ENCODE results near the gene ING1.
"Not testable (repeated sequence)": the region's sequence is repeated elsewhere in the genome, so short reads cannot be mapped to it uniquely, and the experiment has no call there.

Gene ING1

GRCh38 chr13:110714797-110715394 is 1.4 kb downstream of the ING1 start:
- Mint-ChIP-seq H3K4me3 (peak overlapping the region; percentile 89 to 95), H3K4me1 (ENCODE audit: low read depth in 2 of 2) (peaks cover 22 to 24% of the 10 kb centered on the region in 2 donors), H3K9me3 (no peaks in the 10 kb centered on the region), H3K36me3 (ENCODE audit: insufficient read depth) (peaks cover 56% of the 10 kb centered on the region), H3K27ac (peak overlapping the region; percentile 96 to 99), H3K27me3 (no peaks in the 10 kb centered on the region)
- DNase-seq (peak in 1 of 3 experiments; percentile 44), ATAC-seq (replicated peaks) (no peak)

GRCh38 chr13:110715395-110716246 is 2.1 kb downstream of the ING1 start:
- H3K4me1 Mint-ChIP-seq (ENCODE audit: low read depth in 2 of 2): peaks cover 22 to 24% of the 10 kb centered on the region in 2 donors
- H3K4me3 Mint-ChIP-seq: peak overlapping the region; percentile 89 to 95
- DNase-seq (peak; percentile 91 to 94 (median 92)), ATAC-seq (replicated peaks) (peak; percentile 57)
- H3K9me3 Mint-ChIP-seq: no peaks in the 10 kb centered on the region
- peaks cover 57% of the 10 kb centered on the region for H3K36me3 Mint-ChIP-seq (ENCODE audit: insufficient read depth)
- H3K27me3 Mint-ChIP-seq: no peaks in the 10 kb centered on the region
- H3K27ac Mint-ChIP-seq: peak overlapping the region; percentile 96 to 99

DNA sequence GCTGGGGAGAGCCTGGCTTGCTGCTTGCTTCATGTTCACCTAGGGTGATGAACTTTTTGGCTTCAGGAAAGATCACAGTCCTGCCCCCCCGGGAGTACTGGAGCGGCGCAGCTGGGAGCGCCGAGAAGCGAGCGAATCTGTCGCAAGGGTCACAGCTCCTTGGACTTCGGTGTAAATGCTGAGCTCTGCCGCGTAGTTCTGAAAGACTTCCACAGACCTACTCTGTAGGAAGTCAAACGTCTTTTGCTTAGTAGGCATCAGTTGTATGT is 2.7 kb downstream of the ING1 start:
- Mint-ChIP-seq H3K36me3 (ENCODE audit: insufficient read depth) (peaks cover 59% of the 10 kb centered on the region), H3K4me1 (ENCODE audit: low read depth in 2 of 2) (peaks cover 22 to 24% of the 10 kb centered on the region in 2 donors), H3K27me3 (no peaks in the 10 kb centered on the region), H3K9me3 (no peaks in the 10 kb centered on the region), H3K27ac (peak overlapping the region; percentile 96 to 99), H3K4me3 (peak overlapping the region; percentile 89 to 95)
- DNase-seq (no peak), ATAC-seq (replicated peaks) (no peak)

DNA sequence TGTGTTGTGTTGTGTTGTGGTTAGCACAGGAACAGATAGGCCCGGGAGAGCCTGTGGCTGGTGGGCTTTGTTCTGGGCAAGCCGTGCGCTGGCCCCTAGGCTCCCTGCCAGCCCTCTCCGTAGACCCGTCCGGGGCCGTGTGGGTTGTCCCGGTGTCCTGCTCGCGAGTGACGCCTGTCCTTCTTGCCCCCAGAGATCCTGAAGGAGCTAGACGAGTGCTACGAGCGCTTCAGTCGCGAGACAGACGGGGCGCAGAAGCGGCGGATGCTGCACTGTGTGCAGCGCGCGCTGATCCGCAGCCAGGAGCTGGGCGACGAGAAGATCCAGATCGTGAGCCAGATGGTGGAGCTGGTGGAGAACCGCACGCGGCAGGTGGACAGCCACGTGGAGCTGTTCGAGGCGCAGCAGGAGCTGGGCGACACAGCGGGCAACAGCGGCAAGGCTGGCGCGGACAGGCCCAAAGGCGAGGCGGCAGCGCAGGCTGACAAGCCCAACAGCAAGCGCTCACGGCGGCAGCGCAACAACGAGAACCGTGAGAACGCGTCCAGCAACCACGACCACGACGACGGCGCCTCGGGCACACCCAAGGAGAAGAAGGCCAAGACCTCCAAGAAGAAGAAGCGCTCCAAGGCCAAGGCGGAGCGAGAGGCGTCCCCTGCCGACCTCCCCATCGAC is 5.7 kb downstream of the ING1 start:
- Mint-ChIP-seq H3K27me3 (no peaks in the 10 kb centered on the region), H3K27ac (peak overlapping the region in 1 of 2 donors; percentile 38), H3K4me1 (ENCODE audit: low read depth in 2 of 2) (peaks cover 16% of the 10 kb centered on the region in 2 donors), H3K36me3 (ENCODE audit: insufficient read depth) (peaks cover 35% of the 10 kb centered on the region), H3K9me3 (no peaks in the 10 kb centered on the region), H3K4me3 (no peak overlapping the region)
- ATAC-seq (replicated peaks) (no peak), DNase-seq (no peak)

DNA sequence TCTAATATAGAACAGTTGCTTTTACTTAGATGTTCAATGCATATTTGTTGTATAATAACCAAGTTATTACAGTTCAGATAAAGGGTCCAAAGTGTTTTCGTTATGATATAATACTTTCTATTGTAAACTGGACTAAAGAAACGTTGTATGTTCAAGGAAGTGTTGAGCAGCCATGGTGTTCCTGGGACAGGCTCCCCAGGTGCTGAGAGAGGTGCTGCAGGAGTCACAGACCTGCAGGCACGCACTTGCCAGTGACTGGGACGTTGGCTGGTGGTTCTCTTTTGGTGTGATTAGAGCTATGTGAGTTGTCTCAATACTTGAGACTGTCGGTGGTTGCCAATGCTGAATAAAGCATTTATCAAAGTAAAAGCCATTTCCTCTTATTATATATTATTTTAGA is 9.5 kb downstream of the ING1 start:
- Mint-ChIP-seq H3K27ac (no peak overlapping the region), H3K36me3 (ENCODE audit: insufficient read depth) (peaks cover 18% of the 10 kb centered on the region), H3K9me3 (no peaks in the 10 kb centered on the region), H3K4me1 (ENCODE audit: low read depth in 2 of 2) (peaks cover 21 to 23% of the 10 kb centered on the region in 2 donors), H3K27me3 (no peaks in the 10 kb centered on the region), H3K4me3 (no peak overlapping the region)
- DNase-seq: no peak
- no peak for ATAC-seq (replicated peaks)

- H3K36me3 Mint-ChIP-seq (ENCODE audit: insufficient read depth): peaks cover 18% of the 10 kb centered on the region
- no peak overlapping the region for H3K27ac Mint-ChIP-seq
- no peak overlapping the region for H3K4me3 Mint-ChIP-seq
- ATAC-seq (replicated peaks) (no peak), DNase-seq (no peak)
- H3K27me3 Mint-ChIP-seq: no peaks in the 10 kb centered on the region
- H3K9me3 Mint-ChIP-seq: no peaks in the 10 kb centered on the region
- peaks cover 21 to 23% of the 10 kb centered on the region in 2 donors for H3K4me1 Mint-ChIP-seq (ENCODE audit: low read depth in 2 of 2)
Observed at GRCh38 chr13:110723598-110723997, 10.1 kb downstream of the ING1 start.

DNA sequence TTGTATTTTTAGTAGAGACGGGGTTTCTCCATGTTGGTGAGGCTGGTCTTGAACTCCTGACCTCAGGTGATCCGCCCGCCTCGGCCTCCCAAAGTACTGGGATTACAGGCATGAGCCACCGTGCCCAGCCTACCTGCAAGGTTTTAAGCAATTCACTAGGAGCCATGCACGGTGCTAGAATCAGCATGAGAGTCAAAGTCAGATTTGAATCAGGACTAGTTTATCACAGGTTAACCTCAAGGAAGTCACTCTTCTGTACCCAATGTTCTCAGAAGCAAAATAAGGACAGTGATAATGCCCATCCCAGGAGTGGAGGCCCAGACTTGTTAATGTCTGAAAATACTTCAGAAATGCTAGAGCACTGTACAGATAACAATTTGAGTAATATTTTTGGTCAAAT is 12.7 kb downstream of the ING1 start:
- not testable (repeated sequence) for DNase-seq; H3K27me3 Mint-ChIP-seq; H3K36me3 Mint-ChIP-seq (ENCODE audit: insufficient read depth); H3K9me3 Mint-ChIP-seq
- Mint-ChIP-seq H3K4me3 (peak overlapping the region; percentile 56 to 73), H3K27ac (peak overlapping the region in 1 of 2 donors; percentile 30), H3K4me1 (ENCODE audit: low read depth in 2 of 2) (peaks cover 21 to 23% of the 10 kb centered on the region in 2 donors)
- ATAC-seq (replicated peaks): peak; percentile 57

GRCh38 chr13:110726726-110727125 is 13.2 kb downstream of the ING1 start:
- Mint-ChIP-seq H3K36me3 (ENCODE audit: insufficient read depth) (peaks cover 4% of the 10 kb centered on the region), H3K27ac (peak overlapping the region in 1 of 2 donors; percentile 30), H3K4me1 (ENCODE audit: low read depth in 2 of 2) (peaks cover 21 to 23% of the 10 kb centered on the region in 2 donors), H3K9me3 (no peaks in the 10 kb centered on the region), H3K27me3 (no peaks in the 10 kb centered on the region), H3K4me3 (peak overlapping the region; percentile 56 to 73)
- peak; percentile 97 for ATAC-seq (replicated peaks)
- DNase-seq: peak; percentile 56 to 61 (median 57)

DNA sequence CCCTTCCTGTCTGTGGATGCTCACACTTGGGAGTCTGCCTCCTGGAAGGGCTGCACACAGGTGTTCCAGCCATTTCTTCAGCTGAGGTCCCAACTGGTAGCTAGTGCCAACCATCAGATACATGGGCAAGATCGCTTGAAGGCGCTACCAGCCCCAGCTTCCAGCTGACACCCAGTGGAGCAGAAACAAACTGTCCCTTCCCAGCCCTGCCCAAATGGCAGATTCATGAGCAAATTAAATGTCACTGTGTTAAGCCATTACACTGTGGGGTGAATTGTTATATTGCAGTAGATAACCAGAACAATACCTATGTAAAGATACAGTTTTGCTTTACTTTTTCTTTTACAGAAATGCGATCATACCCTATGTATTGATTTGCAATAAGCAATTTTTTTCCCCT is 17.6 kb downstream of the ING1 start:
- ATAC-seq (replicated peaks): no peak
- Mint-ChIP-seq H3K36me3 (ENCODE audit: insufficient read depth) (peaks cover 4% of the 10 kb centered on the region), H3K27me3 (no peaks in the 10 kb centered on the region), H3K4me3 (no peak overlapping the region), H3K4me1 (ENCODE audit: low read depth in 2 of 2) (peaks cover 15 to 16% of the 10 kb centered on the region in 2 donors), H3K27ac (no peak overlapping the region), H3K9me3 (no peaks in the 10 kb centered on the region)
- no peak for DNase-seq

GRCh38 chr13:110734561-110734960 is 21.1 kb downstream of the ING1 start:
- Mint-ChIP-seq H3K4me1 (ENCODE audit: low read depth in 2 of 2) (peaks cover 0 to under 1% of the 10 kb centered on the region in 2 donors), H3K27me3 (peaks cover 0 to 8% of the 10 kb centered on the region in 2 donors), H3K4me3 (no peak overlapping the region), H3K9me3 (no peaks in the 10 kb centered on the region), H3K36me3 (ENCODE audit: insufficient read depth) (no peaks in the 10 kb centered on the region), H3K27ac (peak overlapping the region; percentile 15 to 16)
- ATAC-seq (replicated peaks): no peak
- DNase-seq: no peak

DNA sequence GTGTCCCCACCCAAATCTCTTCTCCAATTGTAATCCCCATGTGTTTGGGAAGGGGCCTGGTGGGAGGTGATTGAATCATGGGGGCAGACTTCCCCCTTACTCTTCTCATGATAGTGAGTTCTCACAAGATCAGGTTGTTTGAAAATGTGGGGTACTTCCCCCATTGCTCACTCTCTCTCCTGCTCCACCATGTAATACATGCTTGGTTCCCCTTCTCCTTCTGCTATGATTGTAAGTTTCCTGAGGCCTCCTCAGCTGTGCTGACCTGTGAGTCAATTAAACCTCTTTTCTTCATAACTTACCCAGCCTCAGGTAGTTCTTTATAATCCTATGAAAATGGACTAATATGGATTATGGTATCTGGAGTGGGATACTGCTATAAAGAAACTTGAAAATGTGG is 24.1 kb downstream of the ING1 start:
- Mint-ChIP-seq H3K4me3 (no peak overlapping the region), H3K36me3 (ENCODE audit: insufficient read depth) (no peaks in the 10 kb centered on the region), H3K27ac (no peak overlapping the region), H3K27me3 (peaks cover 0 to 8% of the 10 kb centered on the region in 2 donors), H3K4me1 (ENCODE audit: low read depth in 2 of 2) (peaks cover 0 to 1% of the 10 kb centered on the region in 2 donors), H3K9me3 (no peaks in the 10 kb centered on the region)
- DNase-seq: no peak
- no peak for ATAC-seq (replicated peaks)

- Mint-ChIP-seq H3K27ac (no peak overlapping the region), H3K9me3 (peaks cover 0 to 13% of the 10 kb centered on the region in 2 donors), H3K4me1 (ENCODE audit: low read depth in 2 of 2) (peaks cover 0 to 1% of the 10 kb centered on the region in 2 donors), H3K27me3 (no peaks in the 10 kb centered on the region), H3K36me3 (ENCODE audit: insufficient read depth) (no peaks in the 10 kb centered on the region), H3K4me3 (no peak overlapping the region)
- no peak for DNase-seq
- no peak for ATAC-seq (replicated peaks)
Observed at GRCh38 chr13:110743687-110744086, 30.2 kb downstream of the ING1 start.

DNA sequence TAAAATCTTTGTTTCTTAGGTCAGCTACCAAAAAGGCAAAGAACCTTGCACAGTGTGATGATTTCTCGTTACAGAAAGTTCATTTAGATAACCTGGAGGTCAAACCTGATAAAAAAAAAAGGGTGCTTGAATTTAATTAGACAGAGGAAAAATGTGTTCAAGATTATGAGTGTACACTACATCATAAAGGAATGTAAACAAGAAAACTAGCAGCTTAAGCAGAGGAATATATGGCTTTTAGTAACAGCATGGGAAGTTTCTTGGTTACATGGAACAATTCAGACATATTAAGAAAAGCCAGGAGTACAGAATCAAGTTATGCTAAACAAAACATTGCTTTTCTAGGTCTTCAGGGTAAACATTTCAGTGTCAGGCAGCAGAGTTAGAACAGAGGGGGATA is 32.9 kb downstream of the ING1 start:
- H3K27me3 Mint-ChIP-seq: no peaks in the 10 kb centered on the region
- peaks cover 1 to 13% of the 10 kb centered on the region in 2 donors for H3K9me3 Mint-ChIP-seq
- ATAC-seq (replicated peaks) (no peak), DNase-seq (no peak)
- H3K4me1 Mint-ChIP-seq (ENCODE audit: low read depth in 2 of 2): no peaks in the 10 kb centered on the region
- no peak overlapping the region for H3K27ac Mint-ChIP-seq
- H3K4me3 Mint-ChIP-seq: no peak overlapping the region
- no peaks in the 10 kb centered on the region for H3K36me3 Mint-ChIP-seq (ENCODE audit: insufficient read depth)
